HEK293 (cell line): ENCODE measurements around the gene LSM3.

Experiments
- CTCF ChIA-PET: fragments of 350-600 bp; formaldehyde crosslinking; extraction: SDS; loops from one replicate; lab custom pipeline; 2021; ENCODE audit warnings: antibody characterized with exemption; lab: Yijun Ruan, JAX
- POLR2A ChIA-PET: fragments of 300-600 bp; formaldehyde crosslinking; extraction: SDS; loops from one replicate; lab custom pipeline; 2020; ENCODE audit warnings: antibody characterized with exemption, inconsistent platforms; lab: Yijun Ruan, JAX
- H3K27ac ChIP-seq: fragments of 200-500 bp; sonication (Bioruptor generic); 2 replicates; pipeline ENCODE4 v1.5.1; 2014; ENCODE audit warnings: low read depth, low read length, control low read depth, inconsistent platforms; ENCODE audit errors: extremely low read depth
- H3K36me3 ChIP-seq, 2 experiments: fragments of 200-500 bp in 1 of 2; sonication (Bioruptor generic) in 1 of 2; 1 replicate in 1 of 2; 2 replicates in 1 of 2; pipeline ENCODE4 v1.5.1; 2014 to 2017; ENCODE audit warnings: inconsistent platforms in 2 of 2, low read length in 2 of 2; ENCODE audit not compliant: control insufficient read depth in 2 of 2, insufficient read depth in 1 of 2
- H3K4me1 ChIP-seq: fragments of 200-500 bp; sonication (Bioruptor generic); 2 replicates; pipeline ENCODE4 v1.5.1; 2014; ENCODE audit warnings: mild to moderate bottlenecking, low read length, inconsistent platforms; ENCODE audit not compliant: control insufficient read depth, insufficient read depth
- H3K4me3 ChIP-seq: 2 replicates; pipeline ENCODE4 v1.5.1; 2011; ENCODE audit warnings: low read depth, mild to moderate bottlenecking, control low read depth, low read length, moderate library complexity
- H3K9me3 ChIP-seq: fragments of 200-500 bp; sonication (Bioruptor generic); 2 replicates; pipeline ENCODE4 v1.5.1; 2014; ENCODE audit warnings: low read depth, low read length, inconsistent platforms; ENCODE audit not compliant: control insufficient read depth, insufficient read depth
- EGR2 ChIP-seq: fragments of 450-650 bp; formaldehyde crosslinking; IDR thresholded peaks from 2 replicates; pipeline ENCODE4 v1.5.1; 2016; ENCODE audit warnings: low read depth, missing biosample characterization, missing genetic modification characterization
- HOXD13 ChIP-seq: sonication (generic); formaldehyde crosslinking; IDR thresholded peaks from 2 replicates; pipeline ENCODE4 v1.8.0; 2022; ENCODE audit warnings: missing genetic modification reagents, borderline replicate concordance
- KLF10 ChIP-seq: fragments of 450-650 bp; IDR thresholded peaks from 2 replicates; pipeline ENCODE4 v1.5.1; 2018; ENCODE audit warnings: missing biosample characterization, mild to moderate bottlenecking, missing genetic modification characterization
- KLF8 ChIP-seq: fragments of 450-650 bp; formaldehyde crosslinking; IDR thresholded peaks from 2 replicates; pipeline ENCODE4 v1.5.1; 2016; ENCODE audit warnings: missing biosample characterization, missing genetic modification characterization
- SCRT1 ChIP-seq: fragments of 450-650 bp; formaldehyde crosslinking; IDR thresholded peaks from 2 replicates; pipeline ENCODE4 v1.5.1; 2016; ENCODE audit warnings: missing biosample characterization, missing genetic modification characterization, borderline replicate concordance
- ZBTB20 ChIP-seq: fragments of 450-650 bp; formaldehyde crosslinking; IDR thresholded peaks from 2 replicates; pipeline ENCODE4 v1.5.1; 2016; ENCODE audit warnings: missing biosample characterization, missing genetic modification characterization
- ZBTB48 ChIP-seq: fragments of 450-650 bp; formaldehyde crosslinking; IDR thresholded peaks from 2 replicates; pipeline ENCODE4 v1.5.1; 2016; ENCODE audit warnings: missing biosample characterization, missing genetic modification characterization
- ZBTB8A ChIP-seq: fragments of 450-650 bp; formaldehyde crosslinking; IDR thresholded peaks from 2 replicates; pipeline ENCODE4 v1.5.1; 2016; ENCODE audit warnings: missing biosample characterization, missing genetic modification characterization
- ZFHX2 ChIP-seq: fragments of 450-650 bp; formaldehyde crosslinking; conservative IDR thresholded peaks from 2 replicates; pipeline ENCODE4 v1.5.1; 2016; ENCODE audit warnings: missing biosample characterization, missing genetic modification characterization
- ZNF140 ChIP-seq: fragments of 450-650 bp; formaldehyde crosslinking; IDR thresholded peaks from 2 replicates; pipeline ENCODE4 v1.5.1; 2016; ENCODE audit warnings: missing biosample characterization, missing genetic modification characterization
- ZNF211 ChIP-seq: fragments of 450-650 bp; formaldehyde crosslinking; IDR thresholded peaks from 2 replicates; pipeline ENCODE4 v1.5.1; 2016; ENCODE audit warnings: low read depth, missing biosample characterization, missing genetic modification characterization
- ZNF266 ChIP-seq: fragments of 450-650 bp; formaldehyde crosslinking; IDR thresholded peaks from 2 replicates; pipeline ENCODE4 v1.5.1; 2016; ENCODE audit warnings: missing biosample characterization, missing genetic modification characterization, low read depth
- ZNF341 ChIP-seq: fragments of 450-650 bp; formaldehyde crosslinking; IDR thresholded peaks from 2 replicates; pipeline ENCODE4; 2016; ENCODE audit warnings: low read depth, missing biosample characterization, missing genetic modification characterization
- ZNF37A ChIP-seq: fragments of 450-650 bp; IDR thresholded peaks from 2 replicates; pipeline ENCODE4 v1.5.1; 2018; ENCODE audit warnings: missing biosample characterization, missing genetic modification characterization
- ZNF426 ChIP-seq: fragments of 450-650 bp; formaldehyde crosslinking; IDR thresholded peaks from 2 replicates; pipeline ENCODE4 v1.5.1; 2017; ENCODE audit warnings: missing biosample characterization, missing genetic modification characterization, mild to moderate bottlenecking, inconsistent platforms, moderate library complexity
- ZNF433 ChIP-seq: fragments of 450-650 bp; formaldehyde crosslinking; IDR thresholded peaks from 2 replicates; pipeline ENCODE4 v1.5.1; 2016; ENCODE audit warnings: missing biosample characterization, missing genetic modification characterization, low read depth
- ZNF501 ChIP-seq: fragments of 450-650 bp; formaldehyde crosslinking; IDR thresholded peaks from 2 replicates; pipeline ENCODE4 v1.5.1; 2016; ENCODE audit warnings: missing biosample characterization, missing genetic modification characterization
- ZNF510 ChIP-seq: fragments of 450-650 bp; formaldehyde crosslinking; IDR thresholded peaks from 2 replicates; pipeline ENCODE4 v1.5.1; 2018; ENCODE audit warnings: mild to moderate bottlenecking, missing genetic modification characterization, missing biosample characterization; ENCODE audit not compliant: insufficient replicate concordance
- ZNF600 ChIP-seq: fragments of 450-650 bp; formaldehyde crosslinking; IDR thresholded peaks from 2 replicates; pipeline ENCODE4 v1.5.1; 2016; ENCODE audit warnings: missing biosample characterization, missing genetic modification characterization
- ZNF610 ChIP-seq: fragments of 450-650 bp; formaldehyde crosslinking; IDR thresholded peaks from 2 replicates; pipeline ENCODE4 v1.5.1; 2016; ENCODE audit warnings: missing biosample characterization, missing genetic modification characterization, borderline replicate concordance
- ZNF621 ChIP-seq: fragments of 450-650 bp; formaldehyde crosslinking; IDR thresholded peaks from 2 replicates; pipeline ENCODE4 v1.5.1; 2017; ENCODE audit warnings: missing biosample characterization, missing genetic modification characterization
- ZNF658 ChIP-seq: fragments of 450-650 bp; formaldehyde crosslinking; IDR thresholded peaks from 2 replicates; pipeline ENCODE4; 2016; ENCODE audit warnings: missing biosample characterization, missing genetic modification characterization
- TF ChIP-seq, protein P1 (sequence below): fragments of 450-650 bp; formaldehyde crosslinking; IDR thresholded peaks from 2 replicates; pipeline ENCODE4 v1.5.1; 2016; ENCODE audit warnings: missing biosample characterization, missing genetic modification characterization

Gene LSM3

DNA sequence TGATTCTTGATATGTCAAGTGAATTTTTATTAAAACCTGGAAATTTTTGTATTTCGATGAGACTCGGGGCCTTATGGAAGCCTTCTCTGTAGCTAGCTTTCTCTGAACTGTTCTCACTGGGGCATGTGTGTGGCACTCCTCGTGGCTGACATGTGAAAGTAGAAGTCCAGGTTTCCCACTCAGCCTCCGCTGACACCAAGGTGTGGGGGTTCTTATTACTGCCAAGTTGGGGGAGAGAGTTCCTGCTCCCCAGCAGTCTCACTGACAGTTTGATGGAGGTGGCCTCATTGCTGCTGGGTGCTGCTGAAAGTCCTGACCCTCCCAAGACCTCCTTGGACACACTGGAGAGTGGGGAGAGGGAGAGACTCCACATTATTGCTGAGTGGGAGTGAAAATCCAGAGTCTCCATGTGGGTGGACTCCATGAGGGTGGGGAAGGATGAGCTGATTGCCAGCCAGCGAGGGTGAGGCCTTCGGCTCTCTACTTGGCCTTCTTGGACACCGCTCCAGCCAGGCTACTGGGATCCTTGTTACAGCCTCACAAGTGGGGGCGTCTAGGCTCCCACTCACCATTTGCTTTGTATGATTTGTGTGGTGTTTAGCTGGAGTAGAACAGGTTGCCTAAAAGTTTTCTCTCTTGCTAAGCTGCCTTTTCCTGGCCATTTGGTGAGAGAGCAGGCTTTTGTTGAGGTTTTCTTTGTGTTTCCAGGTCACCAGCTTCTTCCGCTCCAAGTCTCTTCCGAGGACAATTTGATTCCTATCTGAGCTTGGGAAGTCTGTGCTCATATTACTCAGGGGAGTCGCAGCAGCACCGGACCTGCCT, 64.1 kb downstream of the LSM3 start:
- H3K4me3 ChIP-seq = no peak overlapping the region
- POLR2A ChIA-PET = no interaction called here

DNA sequence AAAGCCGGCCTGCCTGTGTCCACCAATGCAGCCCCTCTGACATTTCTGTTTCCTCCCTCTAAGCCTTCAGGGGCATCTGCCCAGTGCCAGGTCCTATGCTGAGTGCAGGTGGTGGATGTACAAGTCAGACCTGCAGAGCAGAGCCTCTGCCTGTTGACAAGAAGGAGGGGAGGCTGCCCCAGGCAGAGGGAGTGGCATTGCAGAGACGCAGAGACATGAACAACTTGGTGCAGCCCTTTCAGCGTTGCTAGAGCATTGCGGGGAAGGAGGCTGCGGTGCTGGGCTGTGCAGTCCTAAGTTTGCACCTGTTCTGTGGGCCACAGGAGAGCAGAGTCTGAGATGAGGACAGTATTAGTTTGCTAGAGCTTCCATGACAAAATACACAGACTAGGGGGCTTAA, 65.2 kb downstream of the LSM3 start:
- Histone ChIP-seq H3K4me1 (no peaks in the 10 kb centered on the region), H3K36me3 (no peaks in the 10 kb centered on the region), H3K27ac (no peak overlapping the region), H3K9me3 (no peaks in the 10 kb centered on the region), H3K4me3 (no peak overlapping the region)
- no peak for TF ChIP-seq ZBTB8A (tag by site-specific recombination)
- TF ChIP-seq HOXD13 = no peak
- CTCF ChIA-PET = interaction anchor here (0.6 kb wide), 1 partner anchor 74 kb away, joined by 3 read pairs; no protein-coding TSS in a partner anchor
- POLR2A ChIA-PET = no interaction called here

More for the DNA sequence above, 64.1 kb downstream of the LSM3 start:
- Histone ChIP-seq H3K4me1 (no peaks in the 10 kb centered on the region), H3K27ac (no peak overlapping the region)
- TF ChIP-seq ZNF658 (no peak), EGR2 (tag by site-specific recombination) (peak; percentile 82), KLF8 (tag by site-specific recombination) (no peak), ZFHX2 (tag by site-specific recombination) (peak; percentile 81), ZNF37A (tag by site-specific recombination) (no peak)
- TF ChIP-seq, all 188 proteins: peak for 2
- CTCF ChIA-PET = interaction anchor here (0.9 to 1.2 kb wide), 3 partner anchors 39 to 346 kb away, joined by 3 to 12 read pairs (median 6); no protein-coding TSS in a partner anchor
- Histone ChIP-seq H3K9me3 (no peaks in the 10 kb centered on the region), H3K36me3 (no peaks in the 10 kb centered on the region)

- CTCF ChIA-PET = no interaction called here
- TF ChIP-seq SCRT1 (tag by site-specific recombination) (0 out of 2 replicates have a peak, but pooled peaks have one; percentile 34), ZBTB20 (tag by site-specific recombination) (no peak), KLF10 (tag by site-specific recombination) (no peak)
- H3K4me3 ChIP-seq = no peak overlapping the region
- no peaks in the 10 kb centered on the region for H3K4me1 ChIP-seq
- no peak overlapping the region for H3K27ac ChIP-seq
- no peaks in the 10 kb centered on the region for H3K36me3 ChIP-seq
- H3K9me3 ChIP-seq = no peaks in the 10 kb centered on the region
- POLR2A ChIA-PET = no interaction called here
Observed at GRCh38 chr3:14244521-14245247, 66.1 kb downstream of the LSM3 start.

- TF ChIP-seq ZBTB8A (tag by site-specific recombination) = no peak
- TF ChIP-seq ZNF510 (tag by site-specific recombination) = no peak
- TF ChIP-seq ZNF211 = no peak
- no peak for TF ChIP-seq ZNF140 (tag by site-specific recombination)
- no peak for TF ChIP-seq ZNF621
- TF ChIP-seq ZNF433 (tag by site-specific recombination) = no peak
- no peak for TF ChIP-seq ZNF501 (tag by site-specific recombination)
- no peak for TF ChIP-seq ZNF341
- no peak for TF ChIP-seq ZNF426
- TF ChIP-seq, protein P1, sequence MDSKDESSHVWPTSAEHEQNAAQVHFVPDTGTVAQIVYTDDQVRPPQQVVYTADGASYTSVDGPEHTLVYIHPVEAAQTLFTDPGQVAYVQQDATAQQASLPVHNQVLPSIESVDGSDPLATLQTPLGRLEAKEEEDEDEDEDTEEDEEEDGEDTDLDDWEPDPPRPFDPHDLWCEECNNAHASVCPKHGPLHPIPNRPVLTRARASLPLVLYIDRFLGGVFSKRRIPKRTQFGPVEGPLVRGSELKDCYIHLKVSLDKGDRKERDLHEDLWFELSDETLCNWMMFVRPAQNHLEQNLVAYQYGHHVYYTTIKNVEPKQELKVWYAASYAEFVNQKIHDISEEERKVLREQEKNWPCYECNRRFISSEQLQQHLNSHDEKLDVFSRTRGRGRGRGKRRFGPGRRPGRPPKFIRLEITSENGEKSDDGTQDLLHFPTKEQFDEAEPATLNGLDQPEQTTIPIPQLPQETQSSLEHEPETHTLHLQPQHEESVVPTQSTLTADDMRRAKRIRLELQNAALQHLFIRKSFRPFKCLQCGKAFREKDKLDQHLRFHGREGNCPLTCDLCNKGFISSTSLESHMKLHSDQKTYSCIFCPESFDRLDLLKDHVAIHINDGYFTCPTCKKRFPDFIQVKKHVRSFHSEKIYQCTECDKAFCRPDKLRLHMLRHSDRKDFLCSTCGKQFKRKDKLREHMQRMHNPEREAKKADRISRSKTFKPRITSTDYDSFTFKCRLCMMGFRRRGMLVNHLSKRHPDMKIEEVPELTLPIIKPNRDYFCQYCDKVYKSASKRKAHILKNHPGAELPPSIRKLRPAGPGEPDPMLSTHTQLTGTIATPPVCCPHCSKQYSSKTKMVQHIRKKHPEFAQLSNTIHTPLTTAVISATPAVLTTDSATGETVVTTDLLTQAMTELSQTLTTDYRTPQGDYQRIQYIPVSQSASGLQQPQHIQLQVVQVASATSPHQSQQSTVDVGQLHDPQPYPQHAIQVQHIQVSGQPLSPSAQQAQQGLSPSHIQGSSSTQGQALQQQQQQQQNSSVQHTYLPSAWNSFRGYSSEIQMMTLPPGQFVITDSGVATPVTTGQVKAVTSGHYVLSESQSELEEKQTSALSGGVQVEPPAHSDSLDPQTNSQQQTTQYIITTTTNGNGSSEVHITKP (tag by site-specific recombination) = no peak
- no peak for TF ChIP-seq ZNF600 (tag by site-specific recombination)
- no peak for TF ChIP-seq ZBTB48
- no peak for TF ChIP-seq ZNF266
- TF ChIP-seq ZNF610 (tag by site-specific recombination) = no peak
- H3K4me3 ChIP-seq = no peak overlapping the region
- H3K9me3 ChIP-seq = no peaks in the 10 kb centered on the region
- ChIA-PET POLR2A (no interaction called here), CTCF (interaction anchor here (0.7 to 1.1 kb wide), 3 partner anchors 19 to 303 kb away, joined by 3 to 4 read pairs (median 4); no protein-coding TSS in a partner anchor)
- H3K4me1 ChIP-seq = no peaks in the 10 kb centered on the region
- H3K27ac ChIP-seq = no peak overlapping the region
- H3K36me3 ChIP-seq = no peaks in the 10 kb centered on the region
Observed at GRCh38 chr3:14245248-14245639, 66.6 kb downstream of the LSM3 start.
